Heart left ventricle (tissue), 16 donors: ENCODE results near the gene GLUD1. TPM values are rescaled to one million over a fixed set of nuclear protein-coding genes. Genes with fewer than 3 reads are reported as not detected.

Source experiments
- ATAC-seq, 4 donors: fragments of 200-7000 bp; cut with Tn5 transposase; one replicate each; pipeline ENCODE4 v1.9.1; 2020 to 2022; ENCODE audit warnings: moderate library complexity in 4 of 4, mild to moderate bottlenecking in 3 of 4, moderate number of reproducible peaks in 1 of 4
- DNase-seq, 5 donors: peaks; one replicate each; pipeline ENCODE4 v3.0.0-alpha.2; 2020
- H3K27ac ChIP-seq, 12 donors: fragments of 200-600 bp; sonication (generic) in 4 of 12; one replicate each; pipeline versions ENCODE4 v1.5.0 to v1.8.0; 2016 to 2022; ENCODE audit warnings: mild to moderate bottlenecking in 2 of 12
- H3K27me3 ChIP-seq, 9 donors: fragments of 200-600 bp; sonication (generic) in 2 of 9; one replicate each; pipeline versions ENCODE4 v1.5.1 to v1.8.0; 2016 to 2022; ENCODE audit warnings: mild to moderate bottlenecking in 3 of 9
- H3K36me3 ChIP-seq, 9 donors: fragments of 200-600 bp; sonication (generic) in 2 of 9; one replicate each; pipeline versions ENCODE4 v1.5.0 to v1.8.0; 2018 to 2022; ENCODE audit warnings: mild to moderate bottlenecking in 2 of 9
- H3K4me1 ChIP-seq, 12 donors: fragments of 200-600 bp; sonication (generic) in 4 of 12; one replicate each; pipeline versions ENCODE4 v1.5.0 to v1.8.0; 2016 to 2022; ENCODE audit warnings: mild to moderate bottlenecking in 3 of 12
- H3K4me3 ChIP-seq, 12 donors: fragments of 200-600 bp; sonication (generic) in 4 of 12; one replicate each; pipeline versions ENCODE4 v1.5.0 to v1.8.0; 2017 to 2022; ENCODE audit warnings: mild to moderate bottlenecking in 9 of 12, moderate library complexity in 4 of 12
- H3K9me3 ChIP-seq, 12 donors: fragments of 200-600 bp; sonication (generic) in 4 of 12; one replicate each; pipeline versions ENCODE4 v1.5.0 to v1.8.0; 2016 to 2022; ENCODE audit warnings: mild to moderate bottlenecking in 1 of 12
- CTCF ChIP-seq, 12 donors: fragments of 200-600 bp; sonication (generic) in 4 of 12; IDR thresholded peaks; one replicate each; pipeline versions ENCODE4 v1.5.0 to v1.8.0; 2018 to 2022; ENCODE audit warnings: antibody characterized with exemption in 12 of 12, mild to moderate bottlenecking in 5 of 12
- POLR2A ChIP-seq, 2 donors: fragments of 450-650 bp; IDR thresholded peaks; one replicate each; pipeline ENCODE4 v1.6.1; 2017; ENCODE audit warnings: antibody characterized with exemption in 2 of 2, mild to moderate bottlenecking in 2 of 2, moderate library complexity in 2 of 2
- WGBS, 4 donors: extraction: QIAGEN DNeasy Blood & Tissue Kit in 2 of 4; methylation state at CpG; one replicate each; pipeline versions ENCODE4 v1.1.5 to v1.1.7; 2013 to 2018; 5-methylcytosine and 5-hydroxymethylcytosine counted together
- intact Hi-C, 10 donors: fragments of 100-400 bp; cut with DNase I; formaldehyde crosslinking; loops; one replicate each; pipeline versions ENCODE4 v1.11.1 to v1.14.2; 2022
- polyA plus RNA-seq, 2 donors: library from polyadenylated mRNA; stranded (reverse); fragments of 200-250 nt; gene quantifications; one replicate each; pipeline ENCODE4 v1.2.3, GENCODE V29; 2013
- total RNA-seq, 9 donors: library from RNA; depleted of rRNA in 2 of 9; stranded (reverse); fragments of >200 nt in 2 of 9; fragmentation: NEBNext Ultra II Directional in 3 of 9; extraction: Animal tissue kit (Norgen Biotek cat#: 25700) in 3 of 9; gene quantifications; one replicate each; pipeline versions ENCODE4 v1.1.0 to v1.2.4, GENCODE V29; 2016 to 2023
- donor health status: ischemic (EF 13 %, LVEDD 7.1; RV severe dilation, severe dysfunction).
- donor health status: healthy with polysubstance abuse.
- donor health status: DM: no; HTN: yes; CAD: no.
- donor health status: DM: no; HTN: no; CAD: no.
- donor health status: ischemic (EF 25% LVEDD 6.9; RV normal size, moderate dysfunction).
- donor health status: ischemic (EF 25% LVEDD 5.7; RV mildly dilated, moderate dysfunction).
- donor health status: healthy.
- donor health status: DM: yes; HTN: yes; CAD: no.
- donor health status: ischemic (EF 35%, LVEDD 5.7; RV mildly dilated, moderate dysfunction).
- donor health status: nonischemic (EF 11% LVEDD 7.7; RV severe dilation, severe dysfunction).
- donor health status: DM: yes; HTN: yes; CAD: no.
- donor health status: PGD.
- donor health status: ischemic (EF 29% LVEDD 5.4; RV normal size, mild dysfunction).
- donor health status: nonischemic (EF 23%, LVEDD 6.1; RV moderate dilation, normal function).

Gene GLUD1
- total and polyA plus RNA-seq, 11 donors = 42.9 to 138 (median 104) TPM

DNA sequence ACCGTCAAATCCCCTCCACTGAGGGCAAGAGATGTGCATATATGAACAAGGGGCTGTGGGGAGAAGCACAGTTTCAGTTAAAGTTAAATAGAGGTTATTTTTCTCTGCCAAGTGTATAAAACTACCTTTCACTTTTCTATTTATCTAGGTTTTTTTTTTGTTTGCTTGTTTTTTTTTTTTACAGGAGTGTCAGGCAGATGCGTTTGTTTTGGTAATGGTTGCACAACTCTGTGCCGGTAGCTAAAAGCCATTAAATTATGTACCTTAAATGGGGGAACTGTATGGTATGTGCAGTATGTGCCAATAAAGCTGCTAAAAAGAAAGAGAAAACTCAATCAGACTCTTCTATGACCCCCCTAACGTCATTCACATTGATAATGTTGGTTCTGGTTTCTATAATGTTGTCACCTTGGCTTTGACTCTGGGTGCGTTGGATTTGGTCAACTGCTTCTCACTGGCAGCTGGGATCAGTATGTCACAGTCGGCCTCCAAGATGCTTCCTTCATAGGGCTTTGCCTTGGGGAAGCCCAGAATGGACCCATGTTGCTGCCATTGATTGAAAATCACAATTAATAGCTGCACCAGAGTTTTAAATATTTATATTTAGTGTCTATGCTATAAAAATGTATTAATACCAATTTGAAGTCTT is 34.2 kb downstream of the GLUD1 start:
- intact Hi-C loops = no loop called here
- no peak for ATAC-seq
- no peak for TF ChIP-seq POLR2A (IDR thresholded peaks at IDR 0.05)
- TF ChIP-seq CTCF (IDR thresholded peaks at IDR 0.05) = no peak
- Histone ChIP-seq H3K4me3 (no peak overlapping the region), H3K36me3 (peaks cover 0 to 100% (median 93%) of the 10 kb centered on the region in 9 donors), H3K9me3 (no peaks in the 10 kb centered on the region), H3K27me3 (no peaks in the 10 kb centered on the region), H3K4me1 (peaks cover 0 to 3% (median 0%) of the 10 kb centered on the region in 12 donors), H3K27ac (no peak overlapping the region)
- no peak for DNase-seq
- 92 to 94% (median 93%) methylated on average over 6 of the region's 6 CpGs for WGBS, 4 donors

- Histone ChIP-seq H3K36me3 (peaks cover 0 to 100% (median 90%) of the 10 kb centered on the region in 9 donors), H3K27me3 (no peaks in the 10 kb centered on the region), H3K9me3 (no peaks in the 10 kb centered on the region), H3K27ac (no peak overlapping the region), H3K4me1 (peaks cover 0 to 13% (median 0%) of the 10 kb centered on the region in 12 donors), H3K4me3 (no peak overlapping the region)
- no peak for TF ChIP-seq CTCF (IDR thresholded peaks at IDR 0.05)
- no peak for TF ChIP-seq POLR2A (IDR thresholded peaks at IDR 0.05)
- no peak for ATAC-seq
- DNase-seq = no peak
- WGBS, 4 donors = 99 to 100% (median 99%) methylated on average over 1 of the region's 1 CpG
- intact Hi-C loops = no loop called here
Measured at GRCh38 chr10:87059401-87059800, 35.2 kb downstream of the GLUD1 start.

DNA sequence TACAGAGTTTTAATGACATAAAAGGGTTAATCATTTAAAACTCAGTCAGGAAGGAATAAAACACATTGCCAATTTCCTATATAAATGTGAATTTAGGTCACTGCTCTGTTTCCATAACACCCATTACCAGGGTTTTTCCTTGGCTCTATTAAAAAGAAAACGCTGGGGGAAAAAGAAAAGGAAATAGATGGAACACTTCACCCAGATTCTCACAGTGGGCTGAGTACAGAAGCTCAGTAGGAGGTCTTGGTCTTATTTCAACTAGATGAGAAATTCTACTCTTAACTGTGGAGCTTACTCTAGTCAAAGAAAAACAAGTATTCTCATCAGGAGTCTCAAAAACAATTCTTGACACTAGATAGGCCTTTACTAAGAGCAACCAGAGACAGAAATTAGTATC is 36.5 kb downstream of the GLUD1 start:
- WGBS, 4 donors = 41 to 68% (median 65%) methylated on average over 1 of the region's 1 CpG

More for the DNA sequence above, 36.5 kb downstream of the GLUD1 start:
- peaks cover 0 to 25% (median 6%) of the 10 kb centered on the region in 12 donors for H3K4me1 ChIP-seq
- H3K9me3 ChIP-seq = no peaks in the 10 kb centered on the region
- H3K27ac ChIP-seq = no peak overlapping the region
- peaks cover 0 to 100% (median 90%) of the 10 kb centered on the region in 9 donors for H3K36me3 ChIP-seq
- no peak for ATAC-seq
- intact Hi-C loops = no loop called here
- no peak for DNase-seq
- no peak for TF ChIP-seq CTCF (IDR thresholded peaks at IDR 0.05)
- H3K27me3 ChIP-seq = no peaks in the 10 kb centered on the region
- H3K4me3 ChIP-seq = no peak overlapping the region
